HG03432 (cell line): ENCODE results near the gene NOL12.

Experiments
- ATAC-seq: cut with Tn5 transposase; IDR thresholded peaks from one replicate; pipeline ENCODE4 v1.9.1; 2021; ENCODE audit warnings: mild to moderate bottlenecking, moderate library complexity; ENCODE audit not compliant: unreplicated experiment

Gene NOL12

GRCh38 chr22:37741312-37741795 is 55.2 kb downstream of the NOL12 start:
- ATAC-seq = no peak

- no peak for ATAC-seq
Observed at GRCh38 chr22:37742376-37743171, 56.4 kb downstream of the NOL12 start.
